Activated CD4-positive, alpha-beta T cell treated with anti-CD3 and anti-CD28 coated beads for 36 hours (primary cell): ENCODE data around the gene MTO1. TPM values are rescaled to one million over a fixed set of nuclear protein-coding genes. Genes with fewer than 3 reads are reported as not detected.

Experiments used
- ATAC-seq: fragments of 200-7000 bp; cut with Tn5 transposase; one replicate; pipeline ENCODE4 v1.10.0; 2021; ENCODE audit warnings: mild to moderate bottlenecking, moderate library complexity
- CTCF ChIA-PET: fragments of 350-600 bp; sonication (Branson Sonifier 250); formaldehyde crosslinking; loops from one replicate; lab custom pipeline; 2021; ENCODE audit warnings: antibody characterized with exemption; lab: Charles Lee
- POLR2A ChIA-PET: fragments of 350-600 bp; sonication (Branson Sonifier 250); formaldehyde crosslinking; loops from one replicate; lab custom pipeline; 2021; ENCODE audit warnings: antibody characterized with exemption, inconsistent platforms; lab: Charles Lee
- DNase-seq: peaks from one replicate; pipeline ENCODE4 v3.0.0-alpha.2; 2020
- H3K27ac Mint-ChIP-seq: one replicate; pipeline ENCODE4 v1.8.0; 2021; ENCODE audit warnings: mixed read lengths
- H3K27me3 Mint-ChIP-seq: one replicate; pipeline ENCODE4 v1.8.0; 2021; ENCODE audit warnings: mixed read lengths
- H3K36me3 Mint-ChIP-seq: one replicate; pipeline ENCODE4 v1.8.0; 2021; ENCODE audit warnings: low read depth, mixed read lengths
- H3K4me1 Mint-ChIP-seq: one replicate; pipeline ENCODE4 v1.8.0; 2021; ENCODE audit warnings: mixed read lengths
- H3K4me3 Mint-ChIP-seq: one replicate; pipeline ENCODE4 v1.8.0; 2021; ENCODE audit warnings: mild to moderate bottlenecking, moderate library complexity, mixed read lengths
- H3K9me3 Mint-ChIP-seq: one replicate; pipeline ENCODE4 v1.8.0; 2021; ENCODE audit warnings: low read depth, mixed read lengths
- intact Hi-C, 2 experiments: fragments of 100-400 bp; cut with DNase I in 1 of 2; cut with micrococcal nuclease in 1 of 2; formaldehyde crosslinking; loops; one replicate each; pipeline versions ENCODE4 v1.14.2 to v1.15.1; 2022 to 2024; cut with DNase I, micrococcal nuclease
- total RNA-seq, 2 experiments: library from RNA; stranded (reverse); gene quantifications; one replicate each; pipeline ENCODE4 v1.2.3, GENCODE V29; 2021

MTO1 gene
- 10 to 100 TPM; 45.0 to 49.7 TPM for total RNA-seq

GRCh38 chr6:73461537-73462350 lies at the start of gene MTO1:
MTO1 (plus strand) TSS chr6:73461737; CDS start chr6:73461855, 118 bp downstream.
- H3K4me1 Mint-ChIP-seq = peaks cover 37% of the 10 kb centered on the region
- ChIA-PET CTCF (interaction anchor here (0.7 to 3.4 kb wide), 10 partner anchors 10 to 192 kb away, joined by 3 to 20 read pairs (median 4); partner anchors contain the start of genes CGAS and SLC17A5), POLR2A (interaction anchor here (0.6 to 3.9 kb wide), 11 partner anchors 10 to 1821 kb away, joined by 3 to 39 read pairs (median 5); partner anchors contain the start of genes CGAS and EEF1A1)
- H3K27ac Mint-ChIP-seq = peak within 1 kb of the TSS; percentile 100
- peak within 1 kb of the TSS; percentile 93 for H3K4me3 Mint-ChIP-seq
- ATAC-seq (peak; percentile 96), DNase-seq (peak; percentile 92)
- peaks cover 25% of the 10 kb centered on the region for H3K36me3 Mint-ChIP-seq
- intact Hi-C loops = loop anchor here (1.0 to 5.0 kb wide), 6 partner anchors 9 to 839 kb away; partner anchors contain the start of genes CGAS (in 2 of the 2), EEF1A1 (in 2 of the 2), KCNQ5 (in 1 of the 2) and SLC17A5 (in 1 of the 2)
- no peaks in the 10 kb centered on the region for H3K27me3 Mint-ChIP-seq
- no peaks in the 10 kb centered on the region for H3K9me3 Mint-ChIP-seq

GRCh38 chr6:73413102-73413501 lies 48.4 kb upstream of the MTO1 start:
- Mint-ChIP-seq H3K27ac (no peak overlapping the region), H3K27me3 (no peaks in the 10 kb centered on the region)
- CTCF ChIA-PET = no interaction called here

GRCh38 chr6:73418081-73418741 lies 43.3 kb upstream of the MTO1 start:
- Mint-ChIP-seq H3K36me3 (peaks cover 31% of the 10 kb centered on the region), H3K27ac (no peak overlapping the region), H3K27me3 (no peaks in the 10 kb centered on the region), H3K4me3 (no peak overlapping the region), H3K9me3 (no peaks in the 10 kb centered on the region), H3K4me1 (peaks cover 11% of the 10 kb centered on the region)
- DNase-seq = no peak
- intact Hi-C loops = no loop called here
- CTCF ChIA-PET = interaction anchor here (0.6 kb wide), 1 partner anchor 23 kb away, joined by 3 read pairs; no protein-coding TSS in a partner anchor
- no peak for ATAC-seq
- POLR2A ChIA-PET = no interaction called here

More at GRCh38 chr6:73413102-73413501, 48.4 kb upstream of the MTO1 start:
- DNase-seq (no peak), ATAC-seq (no peak)
- intact Hi-C loops = no loop called here
- no peak overlapping the region for H3K4me3 Mint-ChIP-seq
- H3K4me1 Mint-ChIP-seq = no peaks in the 10 kb centered on the region
- peaks cover 11% of the 10 kb centered on the region for H3K36me3 Mint-ChIP-seq
- POLR2A ChIA-PET = no interaction called here
- no peaks in the 10 kb centered on the region for H3K9me3 Mint-ChIP-seq

- ChIA-PET POLR2A (no interaction called here), CTCF (interaction anchor here (1.9 kb wide), 1 partner anchor 17 kb away, joined by 5 read pairs; no protein-coding TSS in a partner anchor)
- no peak overlapping the region for H3K4me3 Mint-ChIP-seq
- peaks cover 13% of the 10 kb centered on the region for H3K4me1 Mint-ChIP-seq
- DNase-seq (no peak), ATAC-seq (no peak)
- intact Hi-C loops = no loop called here
- H3K27me3 Mint-ChIP-seq = no peaks in the 10 kb centered on the region
- H3K27ac Mint-ChIP-seq = no peak overlapping the region
- peaks cover 44% of the 10 kb centered on the region for H3K36me3 Mint-ChIP-seq
- H3K9me3 Mint-ChIP-seq = no peaks in the 10 kb centered on the region
Observed at GRCh38 chr6:73421534-73421933, 40.0 kb upstream of the MTO1 start.

GRCh38 chr6:73435236-73435635 lies 26.3 kb upstream of the MTO1 start:
- no peak for DNase-seq
- Mint-ChIP-seq H3K4me3 (no peak overlapping the region), H3K4me1 (peaks cover 3% of the 10 kb centered on the region), H3K36me3 (peaks cover 41% of the 10 kb centered on the region), H3K9me3 (no peaks in the 10 kb centered on the region), H3K27ac (no peak overlapping the region), H3K27me3 (no peaks in the 10 kb centered on the region)
- intact Hi-C loops = loop anchor here in 1 of 2 experiments (2.0 kb wide), 1 partner anchor 44 kb away; no protein-coding TSS in a partner anchor
- CTCF ChIA-PET = interaction anchor here (0.5 to 0.8 kb wide), 2 partner anchors 738 to 1796 kb away, joined by 3 read pairs; no protein-coding TSS in a partner anchor
- no peak for ATAC-seq
- POLR2A ChIA-PET = no interaction called here

- Mint-ChIP-seq H3K9me3 (no peaks in the 10 kb centered on the region), H3K4me3 (no peak overlapping the region), H3K27ac (no peak overlapping the region), H3K4me1 (peaks cover 29% of the 10 kb centered on the region), H3K36me3 (peaks cover 51% of the 10 kb centered on the region), H3K27me3 (no peaks in the 10 kb centered on the region)
- ATAC-seq (no peak), DNase-seq (no peak)
- CTCF ChIA-PET = interaction anchor here (0.6 kb wide), 1 partner anchor 1635 kb away, joined by 3 read pairs; no protein-coding TSS in a partner anchor
- POLR2A ChIA-PET = no interaction called here
- intact Hi-C loops = no loop called here
Observed at GRCh38 chr6:73443555-73443954, 18.0 kb upstream of the MTO1 start.

GRCh38 chr6:73451223-73452106 lies 10.1 kb upstream of the MTO1 start:
- peak; percentile 66 for DNase-seq
- Mint-ChIP-seq H3K9me3 (no peaks in the 10 kb centered on the region), H3K36me3 (peaks cover 31% of the 10 kb centered on the region), H3K4me1 (peaks cover 32% of the 10 kb centered on the region), H3K4me3 (peak overlapping the region; percentile 87), H3K27ac (peak overlapping the region; percentile 90), H3K27me3 (no peaks in the 10 kb centered on the region)
- intact Hi-C loops = loop anchor here (1.0 to 10.0 kb wide), 8 partner anchors 10 to 201 kb away; partner anchors contain the start of genes MTO1 (in 2 of the 2), EEF1A1 (in 1 of the 2), KHDC1 (in 1 of the 2) and SLC17A5 (in 1 of the 2)
- ChIA-PET POLR2A (interaction anchor here (0.6 to 3.7 kb wide), 11 partner anchors 10 to 1833 kb away, joined by 3 to 30 read pairs (median 4); partner anchors contain the start of genes DDX43, EEF1A1, MTO1 and SLC17A5), CTCF (interaction anchor here (0.7 to 3.3 kb wide), 6 partner anchors 11 to 372 kb away, joined by 3 to 20 read pairs (median 3); partner anchors contain the start of gene MTO1)
- ATAC-seq = peak; percentile 55

GRCh38 chr6:73452107-73452461 lies 9.5 kb upstream of the MTO1 start, which contains the start of gene CGAS:
CGAS (minus strand) TSS chr6:73452297; CDS start chr6:73452181, 116 bp downstream.
- CTCF ChIA-PET = interaction anchor here (0.6 to 3.3 kb wide), 3 partner anchors 10 to 371 kb away, joined by 3 to 20 read pairs (median 3); partner anchors contain the start of gene MTO1
- peak within 1 kb of the TSS; percentile 87 for H3K4me3 Mint-ChIP-seq
- H3K9me3 Mint-ChIP-seq = no peaks in the 10 kb centered on the region
- H3K4me1 Mint-ChIP-seq = peaks cover 32% of the 10 kb centered on the region
- intact Hi-C loops = loop anchor here (1.0 to 10.0 kb wide), 3 partner anchors 9 to 190 kb away; partner anchors contain the start of genes MTO1 (in 2 of the 2) and KHDC1 (in 1 of the 2)
- DNase-seq = peak; percentile 89
- POLR2A ChIA-PET = interaction anchor here (1.0 to 3.7 kb wide), 6 partner anchors 10 to 201 kb away, joined by 4 to 30 read pairs (median 6); partner anchors contain the start of genes EEF1A1, MTO1 and SLC17A5
- peak; percentile 82 for ATAC-seq
- peaks cover 29% of the 10 kb centered on the region for H3K36me3 Mint-ChIP-seq
- peak within 1 kb of the TSS; percentile 90 for H3K27ac Mint-ChIP-seq
- no peaks in the 10 kb centered on the region for H3K27me3 Mint-ChIP-seq

GRCh38 chr6:73455865-73456629 lies 5.5 kb upstream of the MTO1 start:
- H3K4me1 Mint-ChIP-seq = peaks cover 26% of the 10 kb centered on the region
- CTCF ChIA-PET = interaction anchor here (0.6 kb wide), 1 partner anchor 192 kb away, joined by 3 read pairs; no protein-coding TSS in a partner anchor
- DNase-seq = no peak
- peaks cover 2% of the 10 kb centered on the region for H3K36me3 Mint-ChIP-seq
- H3K4me3 Mint-ChIP-seq = no peak overlapping the region
- POLR2A ChIA-PET = no interaction called here
- no peaks in the 10 kb centered on the region for H3K27me3 Mint-ChIP-seq
- intact Hi-C loops = loop anchor here in 1 of 2 experiments (10.0 kb wide), 1 partner anchor 129 kb away; no protein-coding TSS in a partner anchor
- ATAC-seq = peak; percentile 54
- no peaks in the 10 kb centered on the region for H3K9me3 Mint-ChIP-seq
- peak overlapping the region; percentile 26 for H3K27ac Mint-ChIP-seq
